ENCODE data around the gene DISC1.

The DISC1 gene

DNA sequence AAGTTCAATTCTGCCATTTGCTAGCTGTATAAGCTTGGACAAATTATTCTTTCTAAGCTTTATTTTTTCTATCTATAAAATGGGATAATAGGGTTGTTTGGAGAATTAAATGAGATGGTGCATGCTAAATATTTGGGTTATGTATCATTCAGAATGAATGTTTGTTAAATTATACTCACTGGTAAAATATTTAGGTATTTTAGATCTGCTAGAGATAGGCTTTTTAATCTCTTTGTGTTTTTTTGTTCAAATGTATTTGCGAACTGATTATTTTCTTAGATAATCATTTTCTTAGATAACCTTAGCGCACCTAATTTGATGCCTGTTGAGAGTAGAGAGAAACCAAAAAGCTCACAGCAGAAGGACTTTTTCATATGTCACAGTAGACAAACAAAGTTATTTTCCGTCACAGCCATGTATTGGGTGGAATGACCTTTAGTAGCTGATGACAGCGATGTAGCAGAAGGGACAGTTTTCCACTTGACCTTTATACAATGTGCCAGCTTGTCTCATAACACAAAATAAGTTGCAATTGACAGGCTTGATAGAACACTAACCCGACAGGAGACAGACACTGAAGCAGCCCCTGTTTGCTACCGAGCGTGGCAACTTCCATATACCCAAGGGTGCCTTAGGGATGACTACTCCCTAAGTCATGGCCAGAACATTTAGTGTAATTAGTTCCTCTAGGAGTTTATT lies 93.0 kb downstream of the DISC1 start:
- no peak overlapping the region for H3K4me3 ChIP-seq (replicated peaks; ENCODE audit: low read depth, low read length)
- DNase-seq (ENCODE audit: low read depth): no peak
- TF ChIP-seq, protein P1, sequence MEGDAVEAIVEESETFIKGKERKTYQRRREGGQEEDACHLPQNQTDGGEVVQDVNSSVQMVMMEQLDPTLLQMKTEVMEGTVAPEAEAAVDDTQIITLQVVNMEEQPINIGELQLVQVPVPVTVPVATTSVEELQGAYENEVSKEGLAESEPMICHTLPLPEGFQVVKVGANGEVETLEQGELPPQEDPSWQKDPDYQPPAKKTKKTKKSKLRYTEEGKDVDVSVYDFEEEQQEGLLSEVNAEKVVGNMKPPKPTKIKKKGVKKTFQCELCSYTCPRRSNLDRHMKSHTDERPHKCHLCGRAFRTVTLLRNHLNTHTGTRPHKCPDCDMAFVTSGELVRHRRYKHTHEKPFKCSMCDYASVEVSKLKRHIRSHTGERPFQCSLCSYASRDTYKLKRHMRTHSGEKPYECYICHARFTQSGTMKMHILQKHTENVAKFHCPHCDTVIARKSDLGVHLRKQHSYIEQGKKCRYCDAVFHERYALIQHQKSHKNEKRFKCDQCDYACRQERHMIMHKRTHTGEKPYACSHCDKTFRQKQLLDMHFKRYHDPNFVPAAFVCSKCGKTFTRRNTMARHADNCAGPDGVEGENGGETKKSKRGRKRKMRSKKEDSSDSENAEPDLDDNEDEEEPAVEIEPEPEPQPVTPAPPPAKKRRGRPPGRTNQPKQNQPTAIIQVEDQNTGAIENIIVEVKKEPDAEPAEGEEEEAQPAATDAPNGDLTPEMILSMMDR (IDR thresholded peaks at IDR 0.05; ENCODE audit: low read length, missing control alignments): no peak

DNA sequence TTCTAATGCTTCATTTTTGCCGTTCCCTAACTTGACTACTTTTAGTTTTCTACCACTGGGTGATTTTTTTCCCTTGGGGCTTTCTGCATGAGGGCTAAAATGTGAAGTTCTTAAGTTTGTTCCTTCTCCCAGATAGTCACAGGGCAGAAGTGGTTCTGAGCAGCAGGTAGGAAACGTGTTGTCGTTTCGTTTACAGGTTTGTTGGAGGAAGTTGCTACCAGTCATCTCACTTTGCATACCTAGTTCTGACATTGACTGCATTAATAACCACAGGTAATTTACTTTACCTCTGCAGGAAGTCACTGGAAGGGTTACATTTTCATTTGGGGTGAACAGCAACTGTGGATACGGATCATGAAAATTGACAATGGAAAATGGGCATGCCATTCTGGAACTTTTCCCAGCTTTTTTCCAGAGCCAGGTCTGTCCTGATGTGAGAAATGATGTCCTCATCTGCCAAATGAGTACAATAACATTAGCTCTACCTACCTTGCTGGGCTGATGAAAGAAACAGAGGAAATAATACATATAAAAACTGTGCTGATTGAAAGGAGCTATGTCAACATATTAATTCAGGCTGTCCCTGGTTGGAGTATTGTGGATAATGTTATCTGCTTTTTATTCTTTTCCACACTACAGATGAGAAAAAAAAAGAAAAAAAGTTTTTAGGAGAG lies 94.2 kb downstream of the DISC1 start:
- DNase-seq (ENCODE audit: low read depth): no peak
- TF ChIP-seq, protein P1 (IDR thresholded peaks at IDR 0.05; ENCODE audit: low read length, missing control alignments): no peak
- no peak overlapping the region for H3K4me3 ChIP-seq (replicated peaks; ENCODE audit: low read depth, low read length)

DNA sequence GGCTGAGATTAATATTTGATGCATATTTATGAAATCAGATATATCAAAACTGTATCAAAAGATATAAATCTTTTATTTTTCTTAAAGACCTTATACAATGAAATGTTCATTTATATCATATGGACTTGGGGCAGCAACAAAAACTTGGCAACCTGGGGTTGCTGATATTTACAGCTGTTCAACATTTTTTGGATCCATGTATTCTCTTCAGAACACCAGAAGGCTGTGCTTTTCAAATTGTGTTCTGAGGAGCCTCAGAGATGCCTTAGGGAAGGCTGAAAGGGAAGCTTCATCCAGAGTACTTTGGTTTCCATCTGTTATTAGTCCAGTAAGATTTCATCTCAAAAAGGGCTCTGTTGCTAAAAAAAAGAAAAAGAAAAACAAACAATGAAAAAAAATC lies 94.8 kb downstream of the DISC1 start:
- no peak overlapping the region for H3K4me3 ChIP-seq (replicated peaks; ENCODE audit: low read depth, low read length)
- TF ChIP-seq, protein P1 (IDR thresholded peaks at IDR 0.05; ENCODE audit: low read length, missing control alignments): no peak
- DNase-seq (ENCODE audit: low read depth): no peak

DNA sequence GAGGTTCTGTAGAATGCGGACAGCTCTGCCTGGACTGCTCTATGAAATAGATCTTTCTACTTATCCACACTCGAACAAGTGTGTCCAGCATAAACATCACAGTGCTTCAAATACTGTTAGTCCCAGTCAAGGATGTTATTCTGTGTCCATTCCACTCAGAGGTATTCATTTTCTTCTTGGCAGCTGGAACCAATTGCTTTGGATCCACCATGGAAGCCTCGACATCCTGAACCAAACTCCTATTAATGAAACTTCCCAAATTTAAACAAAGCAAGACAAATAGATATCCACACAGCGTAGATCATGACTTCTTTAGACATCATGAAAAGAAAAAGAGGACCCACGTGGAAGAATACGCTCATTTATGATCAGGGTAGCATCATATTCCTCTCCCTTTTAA lies 95.8 kb downstream of the DISC1 start:
- no peak for DNase-seq (ENCODE audit: low read depth)
- no peak overlapping the region for H3K4me3 ChIP-seq (replicated peaks; ENCODE audit: low read depth, low read length)
- TF ChIP-seq, protein P1 (IDR thresholded peaks at IDR 0.05; ENCODE audit: low read length, missing control alignments): no peak

DNA sequence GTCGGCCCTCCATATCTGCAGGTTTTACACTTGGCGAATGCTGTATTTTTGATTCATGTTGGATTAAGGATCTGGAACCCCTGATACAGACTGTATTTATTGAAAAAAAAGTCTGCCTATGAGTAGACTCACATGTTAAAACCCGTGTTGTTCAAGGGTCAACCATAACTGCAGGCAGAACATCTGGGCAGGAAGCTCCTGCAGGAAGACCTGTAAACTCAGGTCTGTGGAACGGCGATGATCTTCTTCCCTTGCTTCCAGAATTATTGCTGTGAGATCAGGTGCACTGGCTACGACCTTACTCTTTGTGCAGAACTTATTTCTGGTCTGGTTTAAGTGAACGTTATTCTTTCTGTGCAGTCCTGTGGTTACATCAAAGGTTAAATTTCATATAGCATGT lies 96.6 kb downstream of the DISC1 start:
- no peak overlapping the region for H3K4me3 ChIP-seq (replicated peaks; ENCODE audit: low read depth, low read length)
- TF ChIP-seq, protein P1 (IDR thresholded peaks at IDR 0.05; ENCODE audit: low read length, missing control alignments): no peak
- DNase-seq (ENCODE audit: low read depth): no peak

DNA sequence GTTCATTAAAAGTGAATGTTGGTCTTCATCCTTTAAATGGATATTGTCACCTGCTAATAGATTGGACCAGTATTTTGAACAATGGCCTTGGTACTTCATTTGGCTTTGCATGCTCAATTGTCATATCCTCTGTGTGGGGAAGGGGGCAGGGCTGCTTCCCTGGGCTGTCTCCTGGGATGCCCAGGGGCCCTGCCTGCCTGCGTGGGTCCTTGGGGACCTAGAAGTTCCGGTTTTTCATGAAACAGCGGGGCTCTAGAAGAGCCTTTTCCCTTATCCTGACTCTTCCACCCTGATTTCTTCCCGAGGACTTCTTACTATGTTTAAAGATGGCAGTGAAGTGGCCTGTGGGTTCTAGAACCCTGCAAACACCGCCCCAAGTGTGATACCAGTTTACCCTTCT lies 97.5 kb downstream of the DISC1 start:
- TF ChIP-seq, protein P1 (IDR thresholded peaks at IDR 0.05; ENCODE audit: low read length, missing control alignments): no peak
- no peak overlapping the region for H3K4me3 ChIP-seq (replicated peaks; ENCODE audit: low read depth, low read length)
- DNase-seq (ENCODE audit: low read depth): no peak
